Left ventricle myocardium inferior (tissue), 1 donor: ENCODE data around the gene POU2AF3. TPM values are rescaled to one million over a fixed set of nuclear protein-coding genes. Genes with fewer than 3 reads are reported as not detected.

Source experiments
- DNase-seq: peaks from one replicate; pipeline ENCODE4 v3.0.0-alpha.2; 2020
- H3K27ac ChIP-seq: fragments of 200-600 bp; replicated peaks from 2 replicates; pipeline ENCODE4 v1.8.0; 2021
- H3K27me3 ChIP-seq: fragments of 200-600 bp; 2 replicates; pipeline ENCODE4 v1.8.0; 2021; ENCODE audit warnings: low read depth
- H3K36me3 ChIP-seq: fragments of 200-600 bp; 2 replicates; pipeline ENCODE4 v1.8.0; 2021
- H3K4me1 ChIP-seq: fragments of 200-600 bp; 2 replicates; pipeline ENCODE4 v1.8.0; 2021
- H3K4me3 ChIP-seq: fragments of 200-600 bp; 2 replicates; pipeline ENCODE4 v1.8.0; 2021; ENCODE audit warnings: mild to moderate bottlenecking, moderate library complexity
- H3K9me3 ChIP-seq: fragments of 200-600 bp; replicated peaks from 2 replicates; pipeline ENCODE4 v1.8.0; 2021
- CTCF ChIP-seq: fragments of 200-600 bp; IDR thresholded peaks from 2 replicates; pipeline ENCODE4 v1.8.0; 2021; ENCODE audit warnings: antibody characterized with exemption, mild to moderate bottlenecking, borderline replicate concordance
- intact Hi-C: fragments of 100-400 bp; cut with micrococcal nuclease; formaldehyde crosslinking; loops from one replicate; pipeline ENCODE4 v1.11.0; 2022
- long read RNA-seq: library from polyadenylated mRNA; unstranded; transcript quantifications from one replicate; pipeline ENCODE4 v2.0.0, GENCODE V29; 2021
- total RNA-seq: library from RNA; stranded (reverse); fragmentation: NEBNext Ultra II Directional; extraction: Animal tissue kit (Norgen Biotek cat#: 25700); gene quantifications from one replicate; pipeline ENCODE4 v1.2.1, GENCODE V29; 2021
- donor health status: DM: no; HTN: yes; CAD: no; lungs with severe emphysema.

Gene POU2AF3
- total RNA-seq = 0.38 TPM
- long read RNA-seq = 0 reads

- DNase-seq = no peak
- no peak for TF ChIP-seq CTCF
- Histone ChIP-seq H3K27ac (peak within 1 kb of the TSS; percentile 68), H3K9me3 (no peaks in the 10 kb centered on the region), H3K27me3 (peaks cover 31% of the 10 kb centered on the region), H3K36me3 (no peaks in the 10 kb centered on the region), H3K4me1 (peaks cover 16% of the 10 kb centered on the region), H3K4me3 (peak within 1 kb of the TSS; percentile 76)
- intact Hi-C loops = no loop called here
Measured at GRCh38 chr11:111298413-111299100, at the start of gene POU2AF3. Gene POU2AF3 (plus strand): TSS chr11:111298546. CDS start chr11:111298582, 36 bp downstream.

GRCh38 chr11:111250936-111251335 is 47.4 kb upstream of the POU2AF3 start:
- no peaks in the 10 kb centered on the region for H3K4me1 ChIP-seq
- peaks cover 61% of the 10 kb centered on the region for H3K27me3 ChIP-seq
- no peaks in the 10 kb centered on the region for H3K36me3 ChIP-seq
- no peak for TF ChIP-seq CTCF
- no peak overlapping the region for H3K27ac ChIP-seq
- intact Hi-C loops = no loop called here
- no peak for DNase-seq
- no peaks in the 10 kb centered on the region for H3K9me3 ChIP-seq
- H3K4me3 ChIP-seq = no peak overlapping the region

- no peak for TF ChIP-seq CTCF
- H3K9me3 ChIP-seq = no peaks in the 10 kb centered on the region
- H3K4me3 ChIP-seq = no peak overlapping the region
- peaks cover 69% of the 10 kb centered on the region for H3K27me3 ChIP-seq
- DNase-seq = no peak
- no peaks in the 10 kb centered on the region for H3K36me3 ChIP-seq
- H3K4me1 ChIP-seq = no peaks in the 10 kb centered on the region
- no peak overlapping the region for H3K27ac ChIP-seq
- intact Hi-C loops = no loop called here
Measured at GRCh38 chr11:111253131-111253530, 45.2 kb upstream of the POU2AF3 start.

GRCh38 chr11:111253630-111254029 is 44.7 kb upstream of the POU2AF3 start:
- no peak overlapping the region for H3K4me3 ChIP-seq
- no peak for TF ChIP-seq CTCF
- no peaks in the 10 kb centered on the region for H3K36me3 ChIP-seq
- H3K4me1 ChIP-seq = no peaks in the 10 kb centered on the region
- no peak for DNase-seq
- H3K9me3 ChIP-seq = no peaks in the 10 kb centered on the region
- H3K27ac ChIP-seq = no peak overlapping the region
- peaks cover 72% of the 10 kb centered on the region for H3K27me3 ChIP-seq
- intact Hi-C loops = no loop called here

- Histone ChIP-seq H3K4me3 (no peak overlapping the region), H3K27me3 (peaks cover 83% of the 10 kb centered on the region), H3K9me3 (no peaks in the 10 kb centered on the region), H3K27ac (no peak overlapping the region), H3K4me1 (no peaks in the 10 kb centered on the region), H3K36me3 (no peaks in the 10 kb centered on the region)
- intact Hi-C loops = no loop called here
- no peak for DNase-seq
- no peak for TF ChIP-seq CTCF
Measured at GRCh38 chr11:111258046-111258445, 40.3 kb upstream of the POU2AF3 start.
